ENCODE data around the gene SRP14.
"Not testable (repeated sequence)": the region's sequence is repeated elsewhere in the genome, so short reads cannot be mapped to it uniquely, and the experiment has no call there.

Gene SRP14

GRCh38 chr15:40029979-40030893, 8.7 kb downstream of the SRP14 start:
- DNase-seq (ENCODE audit: low read depth in 3 of 3), result peak in 1 of 3 experiments; percentile 25

DNA sequence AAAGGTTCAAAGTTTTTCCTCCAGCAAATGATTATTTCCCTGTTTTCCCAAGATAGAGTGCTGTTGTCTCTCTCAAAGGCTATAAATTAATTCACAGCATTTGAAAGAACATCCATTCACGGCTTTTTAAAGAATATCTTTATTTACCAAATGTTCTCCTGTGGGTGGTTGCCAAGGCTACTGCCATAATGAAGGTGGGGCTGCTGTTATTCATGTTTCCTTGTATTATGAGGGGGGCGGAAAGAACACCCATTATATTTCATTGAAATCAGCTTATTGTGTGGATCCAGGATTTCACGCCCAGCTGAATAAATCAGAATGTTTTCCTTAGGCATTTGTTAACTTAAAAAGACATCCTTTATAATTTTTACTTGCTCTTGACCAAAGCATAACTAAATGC, 10.1 kb downstream of the SRP14 start:
- no peak for DNase-seq (ENCODE audit: low read depth in 3 of 3)

DNA sequence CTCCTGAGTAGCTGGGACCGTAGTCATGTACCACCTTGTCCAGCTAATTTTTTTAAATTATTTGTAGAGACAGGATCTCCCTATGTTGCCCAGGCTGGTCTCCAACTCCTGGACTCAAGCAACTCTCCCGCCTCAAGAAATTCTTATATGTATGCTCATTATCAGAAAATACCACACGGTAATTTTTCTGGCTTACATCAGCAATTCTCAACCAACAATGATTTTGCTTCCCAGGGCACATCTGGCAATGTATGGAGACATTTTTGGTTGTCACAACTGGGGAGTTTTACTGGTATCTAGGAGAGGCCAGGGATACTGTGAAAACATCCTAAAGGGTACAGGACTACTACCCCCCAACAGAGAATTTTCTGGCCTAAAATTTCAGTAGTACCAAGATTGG, 10.8 kb downstream of the SRP14 start:
- no peak for DNase-seq (ENCODE audit: low read depth in 3 of 3)

GRCh38 chr15:40016224-40016865, 22.6 kb downstream of the SRP14 start:
- DNase-seq (ENCODE audit: low read depth in 3 of 3), result no peak

GRCh38 chr15:40014390-40014789, 24.6 kb downstream of the SRP14 start:
- DNase-seq (ENCODE audit: low read depth in 3 of 3), result no peak

DNA sequence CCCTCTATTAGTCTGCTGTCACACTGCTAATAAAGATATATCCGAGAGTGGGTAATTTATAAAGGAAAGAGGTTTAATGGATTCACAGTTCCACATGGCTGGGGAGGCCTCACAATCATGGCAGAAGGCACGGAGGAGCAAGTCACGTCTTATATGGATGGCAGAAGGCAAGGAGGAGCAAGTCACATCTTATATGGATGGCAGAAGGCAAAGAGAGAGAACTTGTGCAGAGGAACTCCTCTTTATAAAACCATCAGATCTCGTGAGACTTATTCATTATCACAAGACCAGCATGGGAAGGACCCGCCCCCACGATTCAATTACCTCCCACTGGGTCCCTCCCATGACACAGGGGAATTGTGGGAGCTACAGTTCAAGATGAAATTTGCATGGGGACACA, 25.6 kb downstream of the SRP14 start:
- not testable (repeated sequence) for DNase-seq (ENCODE audit: low read depth in 3 of 3)

- no peak for DNase-seq (ENCODE audit: low read depth in 3 of 3)
These were observed 27.7 kb downstream of the SRP14 start for GRCh38 chr15:40011303-40011702.

- DNase-seq (ENCODE audit: low read depth in 3 of 3), result no peak
These were observed 28.3 kb downstream of the SRP14 start for GRCh38 chr15:40010686-40011085.

- no peak for DNase-seq (ENCODE audit: low read depth in 3 of 3)
These were observed 30.8 kb downstream of the SRP14 start for GRCh38 chr15:40008061-40008765.

- DNase-seq (ENCODE audit: low read depth in 3 of 3), result no peak
These were observed 32.3 kb downstream of the SRP14 start for GRCh38 chr15:40006646-40007045.

DNA sequence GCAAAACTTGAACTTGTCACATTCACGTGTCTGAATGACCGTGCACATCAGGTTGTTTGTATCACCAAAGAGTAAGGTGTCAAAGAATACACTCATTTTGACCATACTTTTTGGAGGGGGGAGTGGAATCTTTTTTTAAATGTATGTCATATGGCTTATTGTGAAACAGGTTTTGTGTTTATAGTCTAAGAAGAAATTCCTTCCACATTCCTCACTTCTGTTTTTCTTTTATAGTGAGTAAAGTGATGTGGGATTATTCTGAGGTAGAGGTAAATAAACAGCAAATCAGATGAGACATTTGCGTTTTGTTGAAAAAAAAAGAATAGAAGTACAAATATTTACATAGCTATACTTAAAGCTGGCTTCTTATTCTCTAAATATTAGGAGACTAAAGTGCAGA, 33.0 kb downstream of the SRP14 start:
- DNase-seq (ENCODE audit: low read depth in 3 of 3), result no peak

DNA sequence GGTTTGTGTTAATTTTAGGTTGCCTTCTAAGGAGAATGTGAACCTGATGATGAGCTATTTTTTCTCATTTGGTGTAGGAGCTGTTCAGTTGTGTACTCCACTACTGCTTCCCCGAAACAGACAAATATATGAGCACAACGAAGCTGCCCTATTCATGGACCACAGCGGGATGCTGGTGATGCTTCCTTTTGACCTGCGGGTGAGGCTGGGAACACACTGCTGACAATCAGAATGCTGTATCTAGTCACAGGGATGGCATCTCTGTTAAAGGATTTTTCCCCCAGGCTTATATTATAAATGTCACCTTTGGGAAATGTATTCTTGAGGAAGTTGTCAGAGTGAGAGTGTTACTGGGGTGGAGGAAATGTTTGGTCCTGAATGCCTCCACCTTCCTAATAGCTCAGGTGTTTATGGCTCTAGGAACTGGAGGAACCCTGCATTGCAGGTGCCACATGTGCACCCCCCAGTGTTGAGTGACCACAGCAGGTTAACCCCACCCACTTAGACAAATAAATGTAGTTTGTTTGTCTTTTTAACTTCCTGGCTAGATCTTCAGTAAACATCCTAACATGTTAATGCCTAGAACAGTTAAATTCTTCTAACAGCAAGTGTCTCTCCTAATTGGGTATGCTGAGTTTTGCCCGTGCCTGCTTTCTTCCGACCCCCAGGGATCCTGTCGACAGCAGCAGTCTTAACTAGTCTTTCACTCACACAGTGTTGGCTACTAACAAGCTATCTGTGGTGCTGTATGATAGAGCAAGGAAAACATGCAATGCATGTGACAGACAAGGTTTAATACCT, 35.7 kb downstream of the SRP14 start:
- no peak for DNase-seq (ENCODE audit: low read depth in 3 of 3)

DNA sequence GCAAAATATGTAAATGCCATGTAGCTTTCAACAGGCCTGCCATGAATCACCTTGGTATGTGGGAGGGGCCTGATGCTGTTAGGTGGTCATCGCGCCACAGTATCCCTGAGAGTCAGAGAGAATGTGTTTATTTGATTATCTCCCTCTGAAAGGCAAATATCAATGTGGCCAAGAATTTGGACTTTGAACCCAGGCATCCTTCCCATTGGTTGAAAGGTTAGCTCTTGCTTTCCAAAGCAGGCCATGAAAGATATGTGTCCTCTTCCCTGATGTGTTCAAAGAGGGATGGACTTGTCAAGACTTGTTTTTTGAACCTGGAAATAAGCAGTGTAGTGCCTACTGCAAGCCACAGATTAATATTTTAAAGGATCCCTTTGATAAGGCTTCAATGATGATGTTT, 36.7 kb downstream of the SRP14 start:
- no peak for DNase-seq (ENCODE audit: low read depth in 3 of 3)

DNA sequence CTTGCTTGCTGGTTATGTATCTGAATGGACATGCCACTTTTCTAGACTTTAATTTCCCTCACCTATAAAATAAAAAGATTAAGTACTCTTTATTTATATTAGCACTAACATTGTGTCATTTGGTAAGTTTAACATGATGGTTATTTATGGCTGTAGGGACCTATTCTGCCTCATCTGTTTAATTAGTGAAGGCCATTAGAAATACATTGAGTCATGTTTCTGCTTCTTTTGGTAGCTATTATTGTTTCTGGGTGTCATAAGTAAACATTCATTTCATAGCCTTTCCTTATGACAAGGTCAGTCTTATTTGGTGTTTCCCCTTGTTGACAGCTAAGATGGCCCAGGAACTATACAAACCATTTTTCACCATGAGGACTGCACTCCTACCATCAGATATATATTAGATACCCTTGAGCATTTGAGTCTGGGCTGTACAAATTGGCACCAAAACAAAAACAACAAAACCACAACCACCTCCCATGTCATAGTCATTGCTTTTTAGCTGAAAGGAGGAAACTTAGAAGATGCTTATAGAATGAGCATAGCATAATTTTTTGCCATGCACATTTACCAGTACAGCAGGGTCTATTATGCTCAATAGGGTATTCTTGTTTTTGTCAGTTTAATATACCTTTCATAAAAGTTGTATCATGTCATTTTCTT, 39.3 kb downstream of the SRP14 start:
- no peak for DNase-seq (ENCODE audit: low read depth in 3 of 3)

- DNase-seq (ENCODE audit: low read depth in 3 of 3), result no peak
These were observed 40.4 kb downstream of the SRP14 start for GRCh38 chr15:39998511-39999077.

GRCh38 chr15:39997639-39998038, 41.3 kb downstream of the SRP14 start:
- DNase-seq (ENCODE audit: low read depth in 3 of 3), result no peak

GRCh38 chr15:39997031-39997430, 42.0 kb downstream of the SRP14 start:
- no peak for DNase-seq (ENCODE audit: low read depth in 3 of 3)

DNA sequence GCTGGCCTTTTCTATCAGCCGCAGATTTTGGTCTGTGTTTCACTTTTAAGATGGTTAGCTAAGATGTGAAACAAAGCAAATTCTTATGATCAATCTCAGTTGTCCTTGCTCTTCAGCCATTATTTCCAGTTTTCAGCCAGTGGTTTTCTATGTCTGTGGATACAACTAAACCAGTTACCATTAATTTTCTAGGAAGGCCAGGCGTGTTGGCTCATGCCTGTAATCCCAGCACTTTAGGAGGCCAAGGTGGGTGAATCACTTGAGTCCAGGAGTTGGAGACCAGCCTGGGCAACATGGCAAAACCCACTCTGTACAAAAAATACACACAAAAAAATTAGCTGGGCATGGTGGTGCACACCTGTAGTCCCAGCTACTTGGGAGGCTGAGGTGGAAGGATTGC, 42.8 kb downstream of the SRP14 start:
- not testable (repeated sequence) for DNase-seq (ENCODE audit: low read depth in 3 of 3)

GRCh38 chr15:39992953-39993352, 46.0 kb downstream of the SRP14 start:
- not testable (repeated sequence) for DNase-seq (ENCODE audit: low read depth in 3 of 3)

GRCh38 chr15:39990706-39991105, 48.3 kb downstream of the SRP14 start:
- DNase-seq (ENCODE audit: low read depth in 3 of 3), result no peak

DNA sequence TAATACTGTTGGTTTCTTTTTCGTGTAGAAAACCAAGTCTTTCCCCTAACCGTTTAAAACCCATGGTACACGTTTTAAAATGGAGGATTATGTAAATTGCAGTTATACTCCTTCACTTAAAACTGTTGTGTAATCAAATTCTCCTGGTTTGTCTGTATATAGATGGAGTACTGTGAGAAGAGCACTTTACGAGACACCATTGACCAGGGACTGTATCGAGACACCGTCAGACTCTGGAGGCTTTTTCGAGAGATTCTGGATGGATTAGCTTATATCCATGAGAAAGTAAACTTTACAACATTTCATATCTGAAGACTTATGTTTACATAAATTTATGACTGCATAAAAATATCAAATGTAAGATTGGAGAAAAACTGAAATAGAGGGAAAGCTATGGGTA, 51.2 kb downstream of the SRP14 start:
- DNase-seq (ENCODE audit: low read depth in 3 of 3), result no peak
